GM19193 (cell line): ENCODE results near the gene SMYD3.

Experiments used
- POLR2A ChIP-seq: IDR thresholded peaks from 4 replicates; pipeline ENCODE4 v1.6.1; 2011; ENCODE audit not compliant: insufficient read depth, insufficient read length; ENCODE audit errors: extremely low read depth

Gene SMYD3

DNA sequence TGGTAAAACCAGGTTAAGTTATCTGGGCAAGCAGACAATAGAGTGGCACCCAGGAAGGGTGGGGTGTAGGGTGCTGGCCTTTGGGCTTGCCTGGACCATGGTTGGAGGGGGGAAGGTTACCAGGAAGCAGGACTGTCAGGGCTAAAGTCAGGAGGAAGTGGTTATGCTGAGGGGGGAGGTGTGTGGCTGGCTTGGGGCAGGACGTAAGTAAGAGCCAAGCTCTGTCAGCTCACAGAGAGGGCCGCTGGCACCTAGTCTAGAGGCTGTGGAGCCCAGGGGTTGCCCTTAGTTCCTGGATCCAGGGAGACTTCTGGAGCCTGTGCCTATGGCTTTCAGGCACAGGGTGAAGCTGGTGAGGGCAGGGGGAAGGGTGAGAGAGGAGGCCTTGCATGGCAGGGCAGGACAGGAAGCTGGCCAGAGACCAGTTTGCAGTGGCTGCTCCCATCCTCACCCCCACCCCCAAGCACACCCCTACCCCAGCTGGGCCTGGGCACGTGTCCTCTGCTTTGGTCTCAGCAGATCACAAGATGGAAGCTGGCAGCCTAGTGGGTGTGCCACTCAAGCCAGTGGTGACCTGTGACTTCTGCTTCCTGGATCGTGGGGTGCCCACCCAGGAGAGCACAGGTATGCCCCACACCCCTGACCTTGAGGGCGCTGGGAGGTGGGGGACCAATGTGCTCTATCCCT, 20.5 kb upstream of the SMYD3 start:
- no peak for TF ChIP-seq POLR2A

DNA sequence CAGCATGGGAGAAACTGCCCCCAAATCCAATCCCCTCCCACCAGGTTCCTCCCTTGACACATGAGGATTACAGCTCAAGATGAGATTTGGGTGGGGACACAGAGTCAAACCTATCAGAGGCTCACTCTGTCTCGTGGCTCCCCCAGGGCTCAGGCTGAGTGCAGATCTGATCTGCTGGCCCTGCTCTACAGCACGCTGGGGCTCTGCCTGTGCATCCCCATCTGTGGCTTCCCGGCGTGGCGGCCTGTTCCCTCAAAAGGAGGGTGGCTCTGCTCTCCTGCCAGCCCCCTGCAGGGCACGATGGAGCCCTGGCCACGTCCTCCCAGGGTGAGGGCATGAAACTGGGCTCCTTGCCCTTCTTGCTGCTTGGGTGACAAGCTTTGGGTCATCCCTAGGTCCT, 19.8 kb upstream of the SMYD3 start:
- TF ChIP-seq POLR2A: no peak

DNA sequence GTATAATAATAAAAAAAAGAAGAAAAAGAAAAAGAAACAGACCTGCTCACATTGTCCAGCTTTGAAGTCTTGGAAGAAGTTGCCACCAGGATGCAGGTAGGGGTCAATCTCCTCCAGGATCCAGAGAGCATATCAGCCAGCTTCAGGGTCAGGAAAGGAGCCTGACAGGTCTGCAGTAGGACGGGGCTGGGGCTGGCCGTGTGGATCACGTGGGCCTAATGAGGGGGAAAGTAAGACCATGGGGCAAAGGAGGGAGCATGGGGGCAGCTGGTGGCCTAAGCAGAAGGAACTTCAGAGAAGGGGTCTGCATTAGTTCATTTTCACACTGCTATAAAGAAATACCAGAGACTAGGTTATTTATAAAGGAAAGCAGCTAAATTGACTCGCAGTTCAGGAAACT, 19.3 kb upstream of the SMYD3 start:
- no peak for TF ChIP-seq POLR2A

DNA sequence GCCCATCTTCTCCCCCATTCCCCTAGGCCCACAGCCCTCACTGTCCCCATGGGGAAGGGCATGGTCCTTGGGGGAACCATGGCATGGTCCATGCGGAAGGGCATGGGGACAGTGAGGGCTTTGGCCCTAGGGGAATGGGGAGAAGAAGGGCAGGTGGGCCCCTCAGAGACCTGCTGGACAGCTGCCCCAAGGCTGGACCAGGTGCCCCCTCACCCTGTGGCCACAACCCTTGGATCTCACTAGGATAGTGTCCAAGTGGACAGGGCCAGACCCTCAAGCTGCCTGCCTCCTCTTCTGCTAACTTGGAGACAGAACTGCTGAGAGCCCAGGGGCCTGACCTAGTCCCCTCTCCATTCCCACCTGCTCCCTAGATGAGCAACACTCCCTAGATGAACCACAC, 12.4 kb upstream of the SMYD3 start:
- no peak for TF ChIP-seq POLR2A

DNA sequence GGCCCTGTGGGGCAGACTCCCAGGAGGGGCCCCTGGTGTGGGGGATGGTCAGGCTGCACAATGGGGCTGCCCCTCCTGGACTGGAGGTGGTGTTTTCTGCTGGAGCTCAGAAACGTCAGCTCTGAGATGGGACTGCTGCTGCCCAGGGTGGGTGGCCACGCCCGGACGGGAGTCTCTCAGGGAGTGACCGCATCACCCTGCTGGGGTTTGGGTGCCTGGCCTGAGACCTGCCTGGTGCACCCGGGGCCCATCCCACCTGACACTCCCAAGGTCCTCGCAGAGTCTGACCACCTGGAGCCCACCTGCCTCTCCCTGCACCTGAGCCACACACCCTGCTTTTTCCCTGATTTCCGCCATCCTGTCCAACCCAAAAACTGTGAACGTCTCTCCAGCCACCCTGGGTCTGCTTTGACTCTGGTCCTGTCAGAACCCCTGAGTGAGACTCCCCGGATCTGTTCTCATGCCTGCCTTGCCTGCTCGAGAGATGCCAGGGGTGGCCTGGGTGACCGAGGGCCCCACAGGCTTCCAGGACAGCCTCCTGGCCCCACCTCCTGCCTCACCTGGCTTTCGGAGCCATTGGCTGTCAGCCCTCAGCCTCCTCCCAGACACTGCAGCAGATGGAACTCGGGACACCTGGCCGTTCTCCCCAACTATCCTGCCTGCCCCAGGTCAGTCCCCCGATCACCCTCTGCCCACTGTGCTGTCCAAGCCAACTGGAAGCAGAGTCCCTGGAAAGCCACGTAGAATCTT, 11.6 kb upstream of the SMYD3 start:
- no peak for TF ChIP-seq POLR2A

DNA sequence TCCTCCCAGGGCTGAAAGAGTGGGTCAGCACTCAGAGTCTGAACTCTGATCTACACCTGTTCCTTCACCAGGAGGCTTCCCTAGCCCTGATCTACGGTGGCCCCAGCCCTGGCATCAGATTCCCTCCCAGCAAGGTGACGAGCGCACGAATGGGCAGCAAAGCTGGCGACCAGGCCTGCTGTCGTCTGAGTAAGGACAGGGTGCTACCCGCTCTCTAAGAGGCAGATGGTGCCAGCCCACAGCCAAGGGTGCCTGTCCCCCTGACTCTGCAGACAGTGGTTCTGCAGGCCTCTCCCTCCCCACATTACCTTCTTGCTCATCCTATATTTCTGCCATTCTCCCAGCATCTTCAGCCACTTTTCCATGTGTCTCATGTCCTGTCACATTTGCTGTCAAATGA, 10.3 kb upstream of the SMYD3 start:
- TF ChIP-seq POLR2A: no peak

DNA sequence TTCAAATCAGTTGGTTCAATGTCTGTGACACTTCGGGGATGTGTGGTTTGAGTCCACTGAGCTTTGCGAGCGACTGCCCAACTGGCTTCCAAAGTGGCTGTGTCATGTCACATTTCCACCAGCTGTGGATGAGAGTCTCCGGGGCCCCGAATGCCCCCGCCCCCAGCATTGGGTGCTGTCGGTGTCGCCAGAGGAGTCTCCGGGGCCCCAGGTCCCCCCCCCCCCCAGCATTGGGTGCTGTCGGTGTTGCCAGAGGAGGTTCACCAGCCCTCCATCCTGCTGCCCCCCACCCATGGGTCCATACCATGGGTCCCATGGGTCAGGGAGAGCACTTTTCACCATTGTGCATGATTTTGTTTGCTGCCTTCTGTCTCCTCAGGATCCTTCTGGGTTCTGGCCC, 9.0 kb upstream of the SMYD3 start:
- TF ChIP-seq POLR2A: no peak

DNA sequence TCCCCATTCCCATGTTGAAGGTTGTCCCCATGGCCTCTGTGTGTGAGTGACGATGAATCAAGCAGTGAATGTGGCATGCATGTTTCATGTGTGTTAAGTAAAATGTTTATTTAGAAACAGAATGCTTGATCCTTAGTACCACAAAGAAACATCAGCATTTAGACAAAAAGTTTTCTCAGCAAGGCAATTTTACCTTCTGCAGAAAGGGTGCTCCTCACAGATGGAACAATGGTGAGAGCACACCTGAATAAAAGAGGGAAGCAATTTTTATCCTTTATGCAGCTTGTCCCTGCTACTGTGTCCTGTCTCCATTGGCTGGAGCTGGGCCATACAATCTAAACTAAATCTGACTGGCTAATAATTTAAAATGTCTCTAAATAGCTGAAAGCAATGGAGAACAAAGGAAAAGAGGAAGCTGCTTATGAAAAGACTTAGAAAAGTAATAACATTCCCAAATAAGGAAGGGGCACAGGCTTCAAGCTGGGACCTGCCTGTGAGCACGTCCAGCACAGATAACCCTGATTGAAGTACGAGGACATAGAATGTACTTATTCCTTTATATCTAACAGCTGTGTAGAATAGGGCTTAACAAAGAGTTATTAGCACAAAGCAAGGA, 8.4 kb upstream of the SMYD3 start:
- no peak for TF ChIP-seq POLR2A

DNA sequence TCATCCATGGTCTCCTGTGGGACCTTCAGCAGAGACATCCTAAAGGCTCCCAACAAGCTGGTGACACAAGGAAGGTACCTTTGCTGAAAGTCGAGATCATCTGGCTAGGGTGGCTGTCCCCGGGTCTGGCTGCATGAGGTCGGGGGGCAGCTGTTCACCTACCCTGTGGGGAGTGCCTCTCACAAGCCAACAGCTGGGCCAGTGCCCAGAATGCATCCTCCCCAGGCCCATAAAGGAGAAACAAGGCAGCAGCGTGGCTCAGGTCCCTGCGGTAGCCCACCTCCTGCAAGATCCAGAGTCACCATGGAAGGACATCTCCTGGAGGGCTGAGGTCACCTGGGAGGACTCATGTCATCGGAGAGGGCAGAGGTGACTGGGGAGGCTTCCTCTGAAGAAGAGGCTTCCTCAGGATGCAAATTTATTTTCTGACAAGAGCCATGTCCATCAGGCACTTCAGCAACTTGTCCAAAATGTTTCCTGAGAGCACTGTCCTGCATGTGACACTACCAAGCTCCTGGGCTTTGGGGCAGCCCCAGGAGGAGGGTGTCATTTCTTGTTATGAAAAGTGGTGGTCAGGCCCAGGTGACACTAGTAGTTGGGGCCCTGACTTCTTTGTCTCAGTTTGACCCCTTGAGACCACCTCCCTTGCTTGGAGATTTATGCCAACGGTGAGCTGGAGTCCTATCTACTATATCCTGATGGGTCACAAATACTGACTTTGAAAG, 6.7 kb upstream of the SMYD3 start:
- no peak for TF ChIP-seq POLR2A

DNA sequence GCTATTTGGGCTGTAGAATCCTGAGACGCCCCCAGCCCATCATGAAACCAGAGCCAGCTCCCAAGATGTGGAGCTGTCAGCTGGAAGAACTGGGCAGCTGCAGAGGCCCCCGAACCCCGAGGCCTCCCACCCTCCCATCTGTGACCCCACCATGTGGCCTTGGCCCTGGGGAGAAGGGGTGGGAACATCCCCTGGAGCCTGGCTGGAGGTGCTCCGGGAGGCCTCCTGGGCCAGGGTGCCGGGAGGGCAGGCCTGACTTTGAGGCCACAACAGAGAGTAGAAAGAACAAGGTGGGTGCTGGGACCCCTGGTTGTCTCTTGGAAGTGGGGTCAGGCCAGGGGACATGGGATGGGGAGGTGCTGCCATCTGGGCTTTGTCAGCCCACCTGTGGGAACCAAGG, 6.0 kb upstream of the SMYD3 start:
- no peak for TF ChIP-seq POLR2A

DNA sequence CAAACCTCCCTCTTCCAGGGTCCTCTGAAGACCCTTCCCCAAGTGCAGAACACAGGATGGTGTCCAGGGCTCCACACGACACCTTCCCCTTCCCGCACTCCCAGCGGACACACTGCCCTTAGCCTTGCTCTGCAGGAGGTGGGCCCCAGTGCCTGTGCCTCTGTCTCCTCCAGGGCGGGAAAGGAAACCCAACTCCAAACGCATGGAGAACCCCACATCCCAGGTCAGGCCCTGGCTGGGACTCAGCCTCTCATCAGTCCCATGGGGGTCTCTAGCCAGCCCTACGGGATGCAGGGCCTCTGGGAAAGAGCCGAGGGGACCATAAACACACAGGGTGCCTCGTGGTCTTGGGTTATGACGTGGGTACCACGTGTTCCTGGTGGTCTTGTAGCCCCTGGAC, 5.6 kb upstream of the SMYD3 start:
- TF ChIP-seq POLR2A: no peak

DNA sequence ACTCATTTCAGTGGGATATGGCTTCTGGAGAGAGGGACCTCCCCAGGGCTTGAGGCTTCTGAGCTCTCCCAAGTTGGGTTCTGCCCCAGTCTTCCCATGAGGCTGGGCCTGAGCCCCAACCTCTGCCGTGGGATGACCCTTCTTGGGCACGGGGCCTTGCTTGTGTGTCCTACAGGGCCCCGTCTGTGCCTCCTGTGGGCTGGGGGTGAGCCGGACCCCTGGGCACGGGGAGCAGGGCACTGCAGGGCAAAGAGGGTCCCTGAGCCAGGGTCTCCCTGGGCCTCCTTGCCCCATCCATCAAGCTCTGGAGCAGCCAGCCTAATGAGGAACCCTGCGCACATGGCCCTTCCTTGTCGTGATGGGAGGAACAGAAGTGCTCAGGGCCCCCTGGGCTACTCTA, 5.2 kb upstream of the SMYD3 start:
- no peak for TF ChIP-seq POLR2A

DNA sequence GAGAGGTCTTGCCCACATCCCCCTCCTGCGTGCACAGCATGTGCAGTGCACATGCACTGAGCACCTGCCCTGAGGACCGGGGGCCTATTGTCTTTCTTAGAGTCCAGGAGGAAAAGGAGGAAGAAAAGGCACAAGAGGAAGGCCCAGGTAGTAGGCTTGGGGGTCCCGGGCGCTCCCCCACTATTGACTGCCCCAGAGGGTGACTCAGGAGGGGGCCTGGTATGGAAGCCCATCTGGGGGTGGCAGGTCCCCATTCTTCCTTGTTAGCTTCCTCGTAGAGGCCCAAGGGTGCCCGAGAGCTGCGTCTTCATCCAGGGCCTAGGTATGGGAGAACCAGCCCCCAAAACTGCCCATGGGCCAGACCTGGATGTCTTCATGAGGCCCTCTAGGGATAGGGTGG, 4.1 kb upstream of the SMYD3 start:
- no peak for TF ChIP-seq POLR2A

DNA sequence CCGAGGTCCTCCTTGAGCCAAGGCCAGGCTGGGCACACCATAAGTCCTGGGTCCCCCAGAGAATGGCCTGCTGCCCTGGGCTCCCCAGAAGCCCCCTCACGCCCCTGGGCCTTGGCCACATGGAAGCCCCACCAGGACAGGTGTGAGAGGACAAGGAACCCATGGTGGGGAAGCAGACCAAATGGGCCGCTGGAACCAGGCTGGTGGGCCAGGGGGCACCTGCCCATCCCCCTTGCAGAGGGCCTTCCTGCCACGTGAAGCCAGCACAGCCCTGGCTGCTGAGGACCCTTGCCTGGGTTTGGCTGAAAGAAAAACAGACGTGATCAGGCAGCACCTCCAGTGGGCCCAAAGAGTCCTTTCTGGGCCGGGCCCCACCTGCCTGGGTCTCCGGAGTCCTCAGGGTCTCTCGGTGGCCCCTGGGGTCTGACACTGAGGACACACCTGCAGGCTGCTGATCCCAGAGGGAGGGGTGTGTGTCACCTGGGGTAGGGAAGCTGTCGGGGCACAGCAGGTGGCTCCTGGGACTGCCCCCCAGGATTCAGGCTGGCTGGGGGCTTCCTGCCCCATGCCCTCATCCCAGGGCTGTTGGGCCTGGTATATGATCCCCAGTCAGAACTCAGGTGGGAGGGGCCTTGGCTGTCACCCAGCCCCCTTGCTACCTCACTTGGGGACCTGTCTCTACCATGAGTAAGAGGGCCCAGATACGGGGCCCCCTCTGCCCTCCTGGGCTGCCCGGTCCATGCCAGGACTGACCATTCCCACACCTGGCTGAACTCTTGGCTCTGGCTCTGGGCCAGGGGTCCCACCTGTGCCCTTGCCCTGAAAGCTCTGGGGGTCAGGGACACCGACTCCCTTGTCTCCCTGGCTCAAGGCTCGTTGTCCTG, 3.3 kb upstream of the SMYD3 start:
- no peak for TF ChIP-seq POLR2A
